Gastrocnemius medialis (tissue), 4 donors: ENCODE data around the gene LSS. TPM values are rescaled to one million over a fixed set of nuclear protein-coding genes. Genes with fewer than 3 reads are reported as not detected.
"Not testable (repeated sequence)": the region's sequence is repeated elsewhere in the genome, so short reads cannot be mapped to it uniquely, and the experiment has no call there.

Experiments
- ATAC-seq, 2 donors: fragments of 150-250 bp; one replicate each; pipeline ENCODE4 v1.9.1; 2016
- DNase-seq, 2 donors: peaks; one replicate each; pipeline ENCODE4 v3.0.0-alpha.2; 2019
- H3K27ac ChIP-seq, 4 donors: fragments of 200-600 bp; sonication (generic); 1 replicate in 1 of 4; 2 replicates in 3 of 4; pipeline ENCODE4 v1.5.1; 2016 to 2018; ENCODE audit warnings: mild to moderate bottlenecking in 2 of 4, moderate library complexity in 1 of 4
- H3K27me3 ChIP-seq, 3 donors: fragments of 200-600 bp; sonication (generic) in 2 of 3; 1 replicate in 1 of 3; 2 replicates in 2 of 3; pipeline versions ENCODE4 v1.5.1 to v1.6.0; 2016 to 2019; ENCODE audit warnings: mild to moderate bottlenecking in 1 of 3, moderate library complexity in 1 of 3
- H3K36me3 ChIP-seq, 2 donors: fragments of 200-600 bp; sonication (generic) in 1 of 2; one replicate each; pipeline ENCODE4 v1.5.1; 2017 to 2018
- H3K4me1 ChIP-seq, 2 donors: fragments of 200-600 bp; sonication (generic) in 1 of 2; one replicate each; pipeline ENCODE4 v1.5.1; 2016 to 2017; ENCODE audit warnings: mild to moderate bottlenecking in 2 of 2
- H3K4me3 ChIP-seq, 4 donors: fragments of 200-600 bp; sonication (generic) in 3 of 4; 1 replicate in 1 of 4; 2 replicates in 3 of 4; pipeline ENCODE4 v1.5.1; 2016 to 2019; ENCODE audit warnings: mild to moderate bottlenecking in 2 of 4
- H3K9me3 ChIP-seq, 3 donors: fragments of 200-600 bp; sonication (generic) in 2 of 3; 1 replicate in 1 of 3; 2 replicates in 2 of 3; pipeline ENCODE4 v1.5.1; 2016 to 2019
- CTCF ChIP-seq, 5 experiments: fragments of 450-650 bp in 3 of 5; fragments of 200-600 bp in 2 of 5; sonication (generic) in 2 of 5; IDR thresholded peaks in 4 of 5; conservative IDR thresholded peaks in 1 of 5; 1 replicate in 4 of 5; 2 replicates in 1 of 5; pipeline ENCODE4 v1.5.1; 2016 to 2019; ENCODE audit warnings: antibody characterized with exemption in 5 of 5, mild to moderate bottlenecking in 3 of 5, moderate library complexity in 3 of 5
- POLR2A ChIP-seq, 2 donors: fragments of 450-650 bp; IDR thresholded peaks; one replicate each; pipeline ENCODE4 v1.6.1; 2017; ENCODE audit warnings: antibody characterized with exemption in 2 of 2, mild to moderate bottlenecking in 2 of 2, moderate library complexity in 2 of 2
- in situ Hi-C, 4 donors: fragments of 200-750 bp; cut with MboI; loops; one replicate each; pipeline versions ENCODE4 v1.15.0 to v1.8.0; 2017; ENCODE audit warnings: low sequenced_read_pairs in 4 of 4
- intact Hi-C: fragments of 100-400 bp; cut with DNase I; formaldehyde crosslinking; loops from one replicate; pipeline ENCODE4 v1.15.1; 2023; ENCODE audit warnings: low total_unique reads
- total RNA-seq, 4 donors: library from RNA; depleted of rRNA; stranded (reverse); fragments of >200 nt; gene quantifications; one replicate each; pipeline versions ENCODE4 v1.1.0 to v1.2.3, GENCODE V29; 2016

Gene LSS
- total RNA-seq, 4 donors from 2014 or later, result 26.4 to 47.2 (median 32.7) TPM

- TF ChIP-seq CTCF (IDR thresholded peaks at IDR 0.05 in 4 of 5, conservative IDR thresholded peaks at IDR 0.05 in 1 of 5), result peak in 1 of 5 experiments; percentile 12
- not testable (repeated sequence) for DNase-seq
Observed at GRCh38 chr21:46147429-46147828, 81.1 kb downstream of the LSS start.

GRCh38 chr21:46146856-46147255 is 81.7 kb downstream of the LSS start:
- no peaks in the 10 kb centered on the region for H3K9me3 ChIP-seq
- TF ChIP-seq CTCF (IDR thresholded peaks at IDR 0.05 in 4 of 5, conservative IDR thresholded peaks at IDR 0.05 in 1 of 5) (no peak), POLR2A (IDR thresholded peaks at IDR 0.05) (no peak)
- H3K27ac ChIP-seq, result no peak overlapping the region
- no peaks in the 10 kb centered on the region for H3K36me3 ChIP-seq
- DNase-seq (no peak), ATAC-seq (no peak)
- in situ Hi-C loops (no loop called here), intact Hi-C loops (no loop called here)
- H3K4me1 ChIP-seq, result no peaks in the 10 kb centered on the region
- H3K27me3 ChIP-seq, result peaks cover 0 to 6% (median 0%) of the 10 kb centered on the region in 3 donors
- H3K4me3 ChIP-seq, result no peak overlapping the region

More at GRCh38 chr21:46147429-46147828, 81.1 kb downstream of the LSS start:
- H3K27me3 ChIP-seq, ATAC-seq, H3K4me1 ChIP-seq, intact Hi-C loops, in situ Hi-C loops, H3K4me3 ChIP-seq, H3K27ac ChIP-seq, H3K9me3 ChIP-seq, H3K36me3 ChIP-seq: not testable (repeated sequence)

GRCh38 chr21:46145840-46146691 is 82.5 kb downstream of the LSS start:
- H3K4me1 ChIP-seq, result no peaks in the 10 kb centered on the region
- no peaks in the 10 kb centered on the region for H3K9me3 ChIP-seq
- in situ Hi-C loops (no loop called here), intact Hi-C loops (no loop called here)
- ATAC-seq, result no peak
- TF ChIP-seq POLR2A (IDR thresholded peaks at IDR 0.05), result no peak
- no peak for TF ChIP-seq CTCF (IDR thresholded peaks at IDR 0.05 in 4 of 5, conservative IDR thresholded peaks at IDR 0.05 in 1 of 5)
- DNase-seq, result no peak
- H3K36me3 ChIP-seq, result no peaks in the 10 kb centered on the region
- H3K27ac ChIP-seq, result no peak overlapping the region
- no peak overlapping the region for H3K4me3 ChIP-seq
- H3K27me3 ChIP-seq, result peaks cover 0 to 6% (median 0%) of the 10 kb centered on the region in 3 donors

- Histone ChIP-seq H3K4me3 (no peak overlapping the region), H3K27me3 (peaks cover 0 to 5% (median 0%) of the 10 kb centered on the region in 3 donors), H3K4me1 (no peaks in the 10 kb centered on the region), H3K36me3 (no peaks in the 10 kb centered on the region), H3K9me3 (no peaks in the 10 kb centered on the region), H3K27ac (no peak overlapping the region)
- DNase-seq (no peak), ATAC-seq (no peak)
- in situ Hi-C loops (no loop called here), intact Hi-C loops (no loop called here)
- TF ChIP-seq CTCF (IDR thresholded peaks at IDR 0.05 in 4 of 5, conservative IDR thresholded peaks at IDR 0.05 in 1 of 5), result no peak
- TF ChIP-seq POLR2A (IDR thresholded peaks at IDR 0.05), result no peak
Observed at GRCh38 chr21:46145159-46145839, 83.3 kb downstream of the LSS start.
